K562 (cell line): Measurements from ENCODE around the gene FUBP3. TPM values are rescaled to one million over a fixed set of nuclear protein-coding genes. Genes with fewer than 3 reads are reported as not detected.
A peak's percentile ranks its signal among the peaks of the same experiment; 100 is the strongest.

ENCODE experiments used
- ATAC-seq: fragments of 200-7000 bp; cut with Tn5 transposase; 3 replicates; pipeline ENCODE4 v1.9.1; 2020; ENCODE audit warnings: moderate library complexity
- BruUV-seq: library from RNA; stranded (reverse); fragments of 400-500 nt; replicated peaks from 2 replicates; lab custom pipeline; 2021; lab: Mats Ljungman, UMichigan
- CTCF ChIA-PET: fragments of 300-600 bp; formaldehyde crosslinking; extraction: SDS; loops from one replicate; lab custom pipeline; 2021; ENCODE audit warnings: low intra/inter-chr PET ratio; lab: Yijun Ruan, JAX
- POLR2A ChIA-PET: fragments of 300-600, 350-650 bp; sonication (Branson Sonifier 250); formaldehyde crosslinking; extraction: SDS; loops from one replicate; lab custom pipeline; 2021; ENCODE audit warnings: antibody characterized with exemption, inconsistent platforms; lab: Yijun Ruan, JAX
- DNase-seq, 4 experiments: peaks; one replicate each; pipeline versions ENCODE4 v3.0.0 to v3.0.0-alpha.2; 2011 to 2018; ENCODE audit warnings: low spot score in 3 of 4, mixed read lengths in 3 of 4; ENCODE audit errors: extremely low read depth in 1 of 4
- FAIRE-seq: peaks from 2 replicates; lab custom pipeline; 2011; peaks lifted over from hg19 to GRCh38; lab: Jason Lieb, UNC
- H2AFZ ChIP-seq: 2 replicates; pipeline ENCODE4 v1.6.0; 2011; ENCODE audit warnings: low read depth, low read length, control low read depth, inconsistent platforms
- H3K27ac ChIP-seq: fragments of 200-600 bp; 3 replicates; pipeline ENCODE4 v1.8.0; 2011; ENCODE audit warnings: low read depth, mild to moderate bottlenecking, control low read depth, inconsistent platforms, low read length, moderate library complexity, mixed read lengths; ENCODE audit errors: extremely low read depth
- H3K27me3 ChIP-seq, 2 experiments: fragments of 300-600 bp in 1 of 2; 2 replicates in 1 of 2; 3 replicates in 1 of 2; pipeline versions ENCODE4 v1.6.0 to v1.8.0; 2011; ENCODE audit warnings: inconsistent platforms in 2 of 2, low read length in 2 of 2, mild to moderate bottlenecking in 1 of 2, mixed read lengths in 1 of 2, moderate library complexity in 1 of 2; ENCODE audit not compliant: control insufficient read depth in 2 of 2, insufficient read depth in 2 of 2
- H3K36me3 ChIP-seq: fragments of 300-600 bp; 3 replicates; pipeline ENCODE4 v1.8.0; 2011; ENCODE audit warnings: mild to moderate bottlenecking, low read length, inconsistent platforms; ENCODE audit not compliant: control insufficient read depth, insufficient read depth
- H3K4me1 ChIP-seq, 2 experiments: fragments of 200-600 bp in 1 of 2; replicated peaks in 1 of 2; 2 replicates in 1 of 2; 3 replicates in 1 of 2; pipeline versions ENCODE4 v1.5.1 to v1.8.0; 2011; ENCODE audit warnings: inconsistent platforms in 2 of 2, low read length in 2 of 2, mild to moderate bottlenecking in 1 of 2, mixed read lengths in 1 of 2, moderate library complexity in 1 of 2; ENCODE audit not compliant: control insufficient read depth in 2 of 2, insufficient read depth in 2 of 2
- H3K4me2 ChIP-seq: 2 replicates; pipeline ENCODE4 v1.6.1; 2011; ENCODE audit warnings: low read length, control low read depth, inconsistent platforms, mixed read lengths; ENCODE audit not compliant: insufficient read depth
- H3K4me3 ChIP-seq: fragments of 200-600 bp; sonication (generic), shearing (Covaris generic); 2 replicates; pipeline ENCODE4 v1.5.1; 2016; ENCODE audit warnings: control low read depth, inconsistent platforms
- H3K79me2 ChIP-seq: fragments of 200-600 bp; 3 replicates; pipeline ENCODE4 v1.8.0; 2011; ENCODE audit warnings: low read length, inconsistent platforms; ENCODE audit not compliant: control insufficient read depth, insufficient read depth
- H3K9ac ChIP-seq, 2 experiments: 2 replicates each; pipeline versions ENCODE4 v1.6.0 to v1.6.1; 2011; ENCODE audit warnings: low read depth in 2 of 2, low read length in 2 of 2, control low read depth in 1 of 2, inconsistent platforms in 1 of 2, mild to moderate bottlenecking in 1 of 2, mixed read lengths in 1 of 2; ENCODE audit not compliant: insufficient read depth in 1 of 2
- H3K9me1 ChIP-seq: one replicate; pipeline ENCODE4 v1.6.0; 2011; ENCODE audit warnings: inconsistent platforms, mild to moderate bottlenecking, low read length, moderate library complexity; ENCODE audit not compliant: control insufficient read depth, insufficient read depth
- H3K9me3 ChIP-seq: replicated peaks from 2 replicates; pipeline ENCODE4 v1.5.1; 2011; ENCODE audit warnings: low read depth, low read length, inconsistent platforms; ENCODE audit not compliant: control insufficient read depth, insufficient read depth
- H4K20me1 ChIP-seq: replicated peaks from 2 replicates; pipeline ENCODE4 v1.6.1; 2011; ENCODE audit warnings: low read length, inconsistent platforms, mixed read lengths; ENCODE audit not compliant: control insufficient read depth, insufficient read depth
- AFF4 ChIP-seq: sonication (generic); formaldehyde crosslinking; IDR thresholded peaks from 2 replicates; pipeline ENCODE4 v1.8.0; 2023; ENCODE audit warnings: mild to moderate bottlenecking, missing genetic modification reagents
- BCOR ChIP-seq: fragments of 450-650 bp; IDR thresholded peaks from 2 replicates; pipeline ENCODE4 v1.6.1; 2016
- DIDO1 ChIP-seq: fragments of 450-650 bp; IDR thresholded peaks from 2 replicates; pipeline ENCODE4 v1.6.1; 2016; ENCODE audit warnings: low read depth, missing biosample characterization, missing genetic modification characterization
- KDM1A ChIP-seq, 2 experiments: fragments of 450-650 bp; IDR thresholded peaks; 2 replicates each; pipeline ENCODE4 v1.6.1; 2016; ENCODE audit warnings: mild to moderate bottlenecking in 2 of 2
- MAFF ChIP-seq: IDR thresholded peaks from 2 replicates; pipeline ENCODE4 v1.6.1; 2012; ENCODE audit warnings: low read length, improper control_type of control experiment
- RBM25 ChIP-seq: fragments of 200-400 bp; formaldehyde crosslinking; IDR thresholded peaks from 2 replicates; pipeline ENCODE4 v1.6.1; 2018; ENCODE audit warnings: low read length, low read depth, moderate library complexity; ENCODE audit not compliant: severe bottlenecking
- ZFP36 ChIP-seq: fragments of 150-350 bp; IDR thresholded peaks from 2 replicates; pipeline ENCODE4 v1.6.1; 2018; ENCODE audit warnings: low read length, low read depth; ENCODE audit not compliant: partially characterized antibody
- WGBS: fragments of 100-300 bp; shearing (Covaris generic); methylation state at CpG from one replicate; pipeline ENCODE4 v1.1.6; 2016; ENCODE audit warnings: low coverage, mixed read lengths; ENCODE audit not compliant: insufficient coverage; ENCODE audit errors: missing lambda C conversion rate; 5-methylcytosine and 5-hydroxymethylcytosine counted together
- in situ Hi-C: fragments of 300-500 bp; cut with MboI; formaldehyde crosslinking; loops from 4 replicates; pipeline ENCODE4 v1.15.0; 2018; ENCODE audit warnings: inconsistent platforms, mixed read lengths
- intact Hi-C: fragments of 100-400 bp; cut with micrococcal nuclease; formaldehyde crosslinking; loops from 2 replicates; pipeline ENCODE4 v1.14.2; 2022
- polyA plus RNA-seq, 8 experiments: library from polyadenylated mRNA; depleted of rRNA in 4 of 8; stranded (reverse) in 5 of 8; unstranded in 3 of 8; fragments of >200 nt; fragmentation: Nextera tagmentation in 2 of 8; fragmentation: Illumina TruSeq in 1 of 8; extraction: Ambion mirVana in 2 of 8; extraction: Trizol in 1 of 8; gene quantifications; 2 replicates each; pipeline versions ENCODE4 v1.2.1 to v1.2.3, GENCODE V29; 2011 to 2014; ENCODE audit warnings: inconsistent platforms in 1 of 8, missing spikeins in 1 of 8
- total RNA-seq, 7 experiments: library from RNA; depleted of rRNA in 6 of 7; stranded (reverse); fragments of >200 nt in 6 of 7; fragmentation: Illumina TruSeq in 2 of 7; extraction: Trizol in 2 of 7; gene quantifications; 2 replicates each; pipeline versions ENCODE4 v1.2.1 to v1.2.3, GENCODE V29; 2011 to 2021; ENCODE audit warnings: low replicate concordance in 1 of 7

FUBP3 gene
- total and polyA plus RNA-seq, 9 of the 15 experiments (the other 6 are each of a cell fraction or from before 2014, with no cell fraction given): 3.0 to 64.0 (median 48.1) TPM

DNA sequence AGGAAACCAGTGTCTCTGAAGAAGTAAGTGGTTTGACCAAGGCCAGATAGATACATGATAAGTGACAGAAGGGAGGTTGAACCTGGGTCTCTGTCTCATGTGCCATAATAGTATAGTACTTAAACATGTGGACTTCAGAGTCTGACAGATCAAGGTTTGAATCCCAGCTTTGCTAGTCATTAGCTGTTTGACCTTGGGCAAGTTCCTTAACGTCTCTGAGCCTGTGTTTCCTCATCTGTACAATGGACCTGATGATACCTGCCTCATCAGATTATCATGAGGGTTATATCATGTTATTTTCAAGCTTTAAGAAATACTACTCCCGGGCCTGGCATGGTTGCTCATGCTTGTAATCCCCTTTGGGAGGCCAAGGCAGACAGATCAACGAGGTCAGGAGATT is 24.9 kb downstream of the FUBP3 start:
- no peaks in the 10 kb centered on the region for H3K9me3 ChIP-seq
- peaks cover 24% of the 10 kb centered on the region for H3K79me2 ChIP-seq
- H4K20me1 ChIP-seq: peaks cover 11% of the 10 kb centered on the region; the same call in 1 of the 2 replicates
- no peak overlapping the region for H3K9ac ChIP-seq
- intact Hi-C loops (no loop called here), in situ Hi-C loops (no loop called here)
- H3K36me3 ChIP-seq: peaks cover 74% of the 10 kb centered on the region; the same call in 2 of the 3 replicates
- no peaks in the 10 kb centered on the region for H3K9me1 ChIP-seq
- FAIRE-seq (no peak), ATAC-seq (no peak), DNase-seq (no peak)
- BruUV-seq: no TSS peak
- POLR2A ChIA-PET: interaction anchor here (0.6 to 1.0 kb wide), 4 partner anchors 9 to 769 kb away, joined by 3 to 4 read pairs (median 3); no protein-coding TSS in a partner anchor
- no peak overlapping the region for H3K4me2 ChIP-seq
- no peaks in the 10 kb centered on the region for H3K4me1 ChIP-seq
- H3K4me3 ChIP-seq: no peak overlapping the region
- H3K27me3 ChIP-seq: no peaks in the 10 kb centered on the region
- no peak overlapping the region for H2AFZ ChIP-seq
- no peak overlapping the region for H3K27ac ChIP-seq
- 81% methylated on average over 3 of the region's 3 CpGs for WGBS
- TF ChIP-seq KDM1A (IDR thresholded peaks at IDR 0.05) (peak in 1 of 2 experiments; percentile 52; a peak in 1 of 4 replicates), RBM25 (peak; percentile 83), BCOR (peak; percentile 69; the same call in 1 of the 2 replicates), DIDO1 (no peak), AFF4 (CRISPR knock-in tag) (no peak), MAFF (no peak), ZFP36 (peak; percentile 45)
- CTCF ChIA-PET: no interaction called here
